RWPE1 (cell line): ENCODE data around the gene RASL12.

Experiments
- CTCF ChIA-PET: fragments of 350-600 bp; sonication (Branson Sonifier 250); formaldehyde crosslinking; extraction: SDS; loops from one replicate; lab custom pipeline; 2021; lab: Yijun Ruan, JAX
- POLR2A ChIA-PET: fragments of 400-600 bp; formaldehyde crosslinking; extraction: SDS; loops from one replicate; lab custom pipeline; 2020; ENCODE audit warnings: antibody characterized with exemption; ENCODE audit not compliant: low non-redundant PET; lab: Yijun Ruan, JAX
- DNase-seq: peaks from one replicate; pipeline ENCODE4 v3.0.0; 2012; ENCODE audit warnings: low spot score
- H3K27ac ChIP-seq: fragments of 450-650 bp; 2 replicates; pipeline ENCODE4 v1.5.1; 2017
- CTCF ChIP-seq: fragments of 450-650 bp; conservative IDR thresholded peaks from 2 replicates; pipeline ENCODE4 v1.5.1; 2017; ENCODE audit warnings: low read depth, mild to moderate bottlenecking

The RASL12 gene

GRCh38 chr15:65038836-65039235 is 29.0 kb downstream of the RASL12 start:
- CTCF ChIA-PET, result interaction anchor here (0.7 kb wide), 2 partner anchors 17 to 71 kb away, joined by 3 to 4 read pairs; no protein-coding TSS in a partner anchor
- no peak for TF ChIP-seq CTCF
- no peak overlapping the region for H3K27ac ChIP-seq
- no peak for DNase-seq
- POLR2A ChIA-PET, result no interaction called here

GRCh38 chr15:65038428-65038827 is 29.4 kb downstream of the RASL12 start:
- no peak overlapping the region for H3K27ac ChIP-seq
- CTCF ChIA-PET, result interaction anchor here (0.7 kb wide), 2 partner anchors 17 to 71 kb away, joined by 3 to 4 read pairs; no protein-coding TSS in a partner anchor

GRCh38 chr15:65037309-65037708 is 30.5 kb downstream of the RASL12 start:
- H3K27ac ChIP-seq, result no peak overlapping the region
- ChIA-PET CTCF (no interaction called here), POLR2A (no interaction called here)
- no peak for DNase-seq
- TF ChIP-seq CTCF, result no peak

More at GRCh38 chr15:65038428-65038827, 29.4 kb downstream of the RASL12 start:
- TF ChIP-seq CTCF, result no peak
- POLR2A ChIA-PET, result no interaction called here
- no peak for DNase-seq

- POLR2A ChIA-PET, result no interaction called here
- CTCF ChIA-PET, result interaction anchor here (0.5 to 0.7 kb wide), 4 partner anchors 14 to 156 kb away, joined by 3 to 4 read pairs (median 3); no protein-coding TSS in a partner anchor
- TF ChIP-seq CTCF, result no peak
- no peak overlapping the region for H3K27ac ChIP-seq
- DNase-seq, result no peak
Measured at GRCh38 chr15:65034719-65035118, 33.1 kb downstream of the RASL12 start.

- H3K27ac ChIP-seq, result no peak overlapping the region
- peak; percentile 49 for DNase-seq
- CTCF ChIA-PET, result interaction anchor here (0.6 to 1.3 kb wide), 12 partner anchors 20 to 340 kb away, joined by 3 to 5 read pairs (median 3); partner anchors contain the start of gene PARP16
- peak; percentile 79 for TF ChIP-seq CTCF
- POLR2A ChIA-PET, result no interaction called here
Measured at GRCh38 chr15:65033659-65034269, 34.0 kb downstream of the RASL12 start.

GRCh38 chr15:65032801-65033537 is 34.8 kb downstream of the RASL12 start:
- no peak overlapping the region for H3K27ac ChIP-seq
- ChIA-PET POLR2A (no interaction called here), CTCF (interaction anchor here (0.7 to 1.3 kb wide), 3 partner anchors 110 to 265 kb away, joined by 3 read pairs; no protein-coding TSS in a partner anchor)
- DNase-seq, result no peak
- TF ChIP-seq CTCF, result no peak; the same call in 1 of the 2 replicates
